Endodermal cell (in vitro differentiated cells): ENCODE results near the gene CYP46A1. TPM values are rescaled to one million over a fixed set of nuclear protein-coding genes. Genes with fewer than 3 reads are reported as not detected.

Experiments
- DNase-seq: peaks from one replicate; pipeline ENCODE4 v3.0.0-alpha.2; 2017
- H3K27ac ChIP-seq: 2 replicates; pipeline ENCODE4 v1.5.1; 2013; ENCODE audit warnings: mild to moderate bottlenecking, low read depth, low read length, moderate library complexity
- H3K27me3 ChIP-seq: 2 replicates; pipeline ENCODE4 v1.6.1; 2013; ENCODE audit warnings: mild to moderate bottlenecking, low read length, moderate library complexity; ENCODE audit not compliant: insufficient read depth, control insufficient read depth, poor library complexity, severe bottlenecking
- H3K36me3 ChIP-seq: 2 replicates; pipeline ENCODE4 v1.7.0; 2013; ENCODE audit warnings: mild to moderate bottlenecking, low read length, moderate library complexity; ENCODE audit not compliant: control insufficient read depth, insufficient read depth
- H3K4me1 ChIP-seq: one replicate; pipeline ENCODE4 v1.7.0; 2013; ENCODE audit warnings: low read length; ENCODE audit not compliant: control insufficient read depth, insufficient read depth
- H3K4me3 ChIP-seq: 2 replicates; pipeline ENCODE4 v1.5.1; 2013; ENCODE audit warnings: mild to moderate bottlenecking, low read length, moderate library complexity
- H3K9ac ChIP-seq: 2 replicates; pipeline ENCODE4 v1.6.1; 2013; ENCODE audit warnings: mild to moderate bottlenecking, low read length, moderate library complexity; ENCODE audit not compliant: poor library complexity, severe bottlenecking; ENCODE audit errors: extremely low read depth
- H3K9me3 ChIP-seq: 2 replicates; pipeline ENCODE4 v1.6.1; 2013; ENCODE audit warnings: mild to moderate bottlenecking, low read length, moderate library complexity; ENCODE audit not compliant: control insufficient read depth
- H3K27ac Mint-ChIP-seq: 2 replicates; pipeline ENCODE4 v1.8.0; 2020; ENCODE audit warnings: mixed read lengths
- H3K27me3 Mint-ChIP-seq: 2 replicates; pipeline ENCODE4 v1.8.0; 2021; ENCODE audit warnings: mild to moderate bottlenecking, mixed read lengths; ENCODE audit not compliant: insufficient read depth
- H3K36me3 Mint-ChIP-seq: 2 replicates; pipeline ENCODE4 v1.8.0; 2020; ENCODE audit warnings: low read depth, mixed read lengths
- H3K4me1 Mint-ChIP-seq: 2 replicates; pipeline ENCODE4 v1.8.0; 2020; ENCODE audit warnings: mixed read lengths
- H3K4me3 Mint-ChIP-seq: 2 replicates; pipeline ENCODE4 v1.8.0; 2020; ENCODE audit warnings: mild to moderate bottlenecking, moderate library complexity, mixed read lengths
- H3K9me3 Mint-ChIP-seq: 2 replicates; pipeline ENCODE4 v1.8.0; 2020; ENCODE audit warnings: mild to moderate bottlenecking, mixed read lengths
- WGBS, 2 experiments: methylation state at CpG; one replicate each; pipeline versions ENCODE4 v1.1.5 to v1.1.7; 2013; ENCODE audit warnings: missing lambda C conversion rate in 2 of 2, mixed read lengths in 1 of 2; ENCODE audit not compliant: insufficient coverage in 1 of 2, insufficient read length in 1 of 2; 5-methylcytosine and 5-hydroxymethylcytosine counted together
- total RNA-seq, 2 donors: library from RNA; stranded (reverse); fragmentation: NEBNext Ultra II Directional in 1 of 2; extraction: Animal tissue kit (Norgen Biotek cat#: 25700) in 1 of 2; gene quantifications; 2 replicates in 1 of 2; 3 replicates in 1 of 2; pipeline ENCODE4 v1.2.1, GENCODE V29; 2021
- TF ChIP-seq, protein P1 (sequence below): fragments of 200-600 bp; sonication (generic); conservative IDR thresholded peaks from 2 replicates; pipeline ENCODE4 v1.5.0; 2021; ENCODE audit warnings: antibody characterized with exemption, mild to moderate bottlenecking

Gene CYP46A1
- total RNA-seq, 2 donors from 2014 or later: 0.55 to 0.57 TPM

- Mint-ChIP-seq H3K27ac (no peak overlapping the region), H3K4me1 (peaks cover 21% of the 10 kb centered on the region), H3K36me3 (no peaks in the 10 kb centered on the region), H3K9me3 (peaks cover 21% of the 10 kb centered on the region), H3K27me3 (no peaks in the 10 kb centered on the region), H3K4me3 (no peak overlapping the region)
- H3K27me3 ChIP-seq: no peaks in the 10 kb centered on the region
- H3K4me1 ChIP-seq: peaks cover 7% of the 10 kb centered on the region
- TF ChIP-seq, protein P1, sequence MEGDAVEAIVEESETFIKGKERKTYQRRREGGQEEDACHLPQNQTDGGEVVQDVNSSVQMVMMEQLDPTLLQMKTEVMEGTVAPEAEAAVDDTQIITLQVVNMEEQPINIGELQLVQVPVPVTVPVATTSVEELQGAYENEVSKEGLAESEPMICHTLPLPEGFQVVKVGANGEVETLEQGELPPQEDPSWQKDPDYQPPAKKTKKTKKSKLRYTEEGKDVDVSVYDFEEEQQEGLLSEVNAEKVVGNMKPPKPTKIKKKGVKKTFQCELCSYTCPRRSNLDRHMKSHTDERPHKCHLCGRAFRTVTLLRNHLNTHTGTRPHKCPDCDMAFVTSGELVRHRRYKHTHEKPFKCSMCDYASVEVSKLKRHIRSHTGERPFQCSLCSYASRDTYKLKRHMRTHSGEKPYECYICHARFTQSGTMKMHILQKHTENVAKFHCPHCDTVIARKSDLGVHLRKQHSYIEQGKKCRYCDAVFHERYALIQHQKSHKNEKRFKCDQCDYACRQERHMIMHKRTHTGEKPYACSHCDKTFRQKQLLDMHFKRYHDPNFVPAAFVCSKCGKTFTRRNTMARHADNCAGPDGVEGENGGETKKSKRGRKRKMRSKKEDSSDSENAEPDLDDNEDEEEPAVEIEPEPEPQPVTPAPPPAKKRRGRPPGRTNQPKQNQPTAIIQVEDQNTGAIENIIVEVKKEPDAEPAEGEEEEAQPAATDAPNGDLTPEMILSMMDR: no peak
- DNase-seq: no peak
- no peak overlapping the region for H3K9ac ChIP-seq
- WGBS, 2 experiments: 84 to 96% methylated on average over 7 to 9 of the region's 9 CpGs
- H3K36me3 ChIP-seq: no peaks in the 10 kb centered on the region
- peaks cover 16% of the 10 kb centered on the region for H3K9me3 ChIP-seq
- no peak overlapping the region for H3K4me3 ChIP-seq
- no peak overlapping the region for H3K27ac ChIP-seq
Observed at GRCh38 chr14:99674064-99674650, 9.9 kb upstream of the CYP46A1 start.

- 95 to 96% methylated on average over 46 to 60 of the region's 60 CpGs for WGBS, 2 experiments
Observed at GRCh38 chr14:99674776-99675381, 9.2 kb upstream of the CYP46A1 start.

DNA sequence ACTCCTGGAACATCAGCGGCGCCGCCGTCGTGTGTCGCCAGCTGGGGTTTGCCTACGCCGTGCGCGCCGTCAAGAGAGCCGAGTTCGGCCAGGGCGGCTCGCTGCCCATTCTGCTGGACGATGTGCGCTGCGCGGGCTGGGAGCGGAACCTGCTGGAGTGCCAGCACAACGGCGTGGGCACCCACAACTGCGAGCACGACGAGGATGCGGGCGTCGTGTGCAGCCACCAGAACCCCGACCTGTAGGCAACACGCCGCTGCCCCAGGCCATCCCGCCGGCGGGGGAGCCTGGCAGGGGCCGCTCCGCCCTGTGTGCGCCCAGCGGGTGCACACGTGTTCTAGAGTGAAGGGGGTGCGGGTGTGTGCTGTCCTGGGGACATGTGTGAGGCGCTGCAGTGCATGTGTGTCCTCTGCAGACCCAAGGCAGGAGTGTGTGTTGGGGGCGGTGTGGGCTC lies 8.7 kb upstream of the CYP46A1 start:
- Mint-ChIP-seq H3K36me3 (no peaks in the 10 kb centered on the region), H3K9me3 (peaks cover 22% of the 10 kb centered on the region), H3K27ac (no peak overlapping the region), H3K27me3 (no peaks in the 10 kb centered on the region), H3K4me1 (peaks cover 21% of the 10 kb centered on the region), H3K4me3 (no peak overlapping the region)
- WGBS, 2 experiments: 96% methylated on average over 31 to 42 of the region's 42 CpGs
- Histone ChIP-seq H3K4me1 (peaks cover 7% of the 10 kb centered on the region), H3K9ac (no peak overlapping the region), H3K4me3 (no peak overlapping the region), H3K9me3 (peaks cover 16% of the 10 kb centered on the region), H3K27me3 (no peaks in the 10 kb centered on the region), H3K36me3 (no peaks in the 10 kb centered on the region), H3K27ac (no peak overlapping the region)
- TF ChIP-seq, protein P1: no peak
- no peak for DNase-seq

More at GRCh38 chr14:99674776-99675381, 9.2 kb upstream of the CYP46A1 start:
- Mint-ChIP-seq H3K36me3 (no peaks in the 10 kb centered on the region), H3K4me3 (no peak overlapping the region), H3K27ac (no peak overlapping the region), H3K27me3 (no peaks in the 10 kb centered on the region), H3K4me1 (peaks cover 21% of the 10 kb centered on the region), H3K9me3 (peaks cover 22% of the 10 kb centered on the region)
- no peaks in the 10 kb centered on the region for H3K27me3 ChIP-seq
- H3K9ac ChIP-seq: no peak overlapping the region
- no peak overlapping the region for H3K27ac ChIP-seq
- peaks cover 16% of the 10 kb centered on the region for H3K9me3 ChIP-seq
- H3K4me1 ChIP-seq: peaks cover 7% of the 10 kb centered on the region
- no peaks in the 10 kb centered on the region for H3K36me3 ChIP-seq
- H3K4me3 ChIP-seq: no peak overlapping the region
- DNase-seq: no peak
- TF ChIP-seq, protein P1: no peak
